ENCODE results near the gene HNMT. TPM values are rescaled to one million over a fixed set of nuclear protein-coding genes. Genes with fewer than 3 reads are reported as not detected.

Gene HNMT
- total and polyA plus RNA-seq, 2 of the 13 experiments (the other 11 are each of a cell fraction or from before 2014, with no cell fraction given), result 279 to 309 TPM

DNA sequence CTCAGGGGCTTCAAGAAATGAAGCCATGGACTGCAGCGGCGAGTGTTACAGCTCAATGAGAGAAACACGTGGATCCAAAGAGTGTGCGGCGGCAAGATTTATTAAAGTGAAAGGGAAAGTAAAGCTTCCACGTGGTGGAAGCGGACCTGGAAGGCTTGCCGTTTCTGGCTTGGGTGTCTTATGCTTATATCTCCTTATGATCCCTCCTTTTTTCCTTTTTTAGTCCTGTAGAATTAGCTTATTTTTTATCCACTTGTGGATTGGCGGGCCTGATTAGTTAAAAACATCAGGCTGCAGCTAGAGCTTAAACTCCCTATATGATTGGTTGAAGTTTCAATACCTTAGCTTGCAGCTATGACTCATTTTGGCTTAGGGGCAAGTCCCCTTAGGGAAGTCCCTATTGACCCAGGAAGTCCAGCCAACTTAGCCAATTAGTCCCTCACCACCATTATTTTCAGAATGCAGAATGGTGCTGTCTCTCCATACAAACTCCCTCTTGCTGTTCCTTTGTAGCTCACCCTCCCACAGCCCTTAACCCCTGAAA is 11.6 kb upstream of the HNMT start (continued):
- TF ChIP-seq, protein P1, sequence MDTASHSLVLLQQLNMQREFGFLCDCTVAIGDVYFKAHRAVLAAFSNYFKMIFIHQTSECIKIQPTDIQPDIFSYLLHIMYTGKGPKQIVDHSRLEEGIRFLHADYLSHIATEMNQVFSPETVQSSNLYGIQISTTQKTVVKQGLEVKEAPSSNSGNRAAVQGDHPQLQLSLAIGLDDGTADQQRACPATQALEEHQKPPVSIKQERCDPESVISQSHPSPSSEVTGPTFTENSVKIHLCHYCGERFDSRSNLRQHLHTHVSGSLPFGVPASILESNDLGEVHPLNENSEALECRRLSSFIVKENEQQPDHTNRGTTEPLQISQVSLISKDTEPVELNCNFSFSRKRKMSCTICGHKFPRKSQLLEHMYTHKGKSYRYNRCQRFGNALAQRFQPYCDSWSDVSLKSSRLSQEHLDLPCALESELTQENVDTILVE (CRISPR knock-in tag; IDR thresholded peaks at IDR 0.05), result no peak
- TF ChIP-seq SRSF1 (optimal IDR thresholded peaks at IDR 0.05; ENCODE audit: low read depth, low read length) (no peak), ZBTB38 (CRISPR knock-in tag; IDR thresholded peaks at IDR 0.05) (0 out of 2 replicates have a peak, but pooled peaks have one; percentile 38), POGZ (CRISPR knock-in tag; IDR thresholded peaks at IDR 0.05) (peak; percentile 80), MIXL1 (CRISPR knock-in tag; IDR thresholded peaks at IDR 0.05) (no peak), MBD4 (IDR thresholded peaks at IDR 0.05; ENCODE audit: borderline replicate concordance, low read length) (no peak), ZNF790 (CRISPR knock-in tag; IDR thresholded peaks at IDR 0.05; ENCODE audit: borderline replicate concordance) (no peak)
- TF ChIP-seq, protein P2, sequence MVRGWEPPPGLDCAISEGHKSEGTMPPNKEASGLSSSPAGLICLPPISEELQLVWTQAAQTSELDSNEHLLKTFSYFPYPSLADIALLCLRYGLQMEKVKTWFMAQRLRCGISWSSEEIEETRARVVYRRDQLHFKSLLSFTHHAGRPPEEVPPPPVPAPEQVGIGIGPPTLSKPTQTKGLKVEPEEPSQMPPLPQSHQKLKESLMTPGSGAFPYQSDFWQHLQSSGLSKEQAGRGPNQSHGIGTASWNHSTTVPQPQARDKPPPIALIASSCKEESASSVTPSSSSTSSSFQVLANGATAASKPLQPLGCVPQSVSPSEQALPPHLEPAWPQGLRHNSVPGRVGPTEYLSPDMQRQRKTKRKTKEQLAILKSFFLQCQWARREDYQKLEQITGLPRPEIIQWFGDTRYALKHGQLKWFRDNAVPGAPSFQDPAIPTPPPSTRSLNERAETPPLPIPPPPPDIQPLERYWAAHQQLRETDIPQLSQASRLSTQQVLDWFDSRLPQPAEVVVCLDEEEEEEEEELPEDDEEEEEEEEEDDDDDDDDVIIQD (CRISPR knock-in tag; IDR thresholded peaks at IDR 0.05; ENCODE audit: low read depth), result peak; percentile 67; the same call in 1 of the 2 replicates

DNA sequence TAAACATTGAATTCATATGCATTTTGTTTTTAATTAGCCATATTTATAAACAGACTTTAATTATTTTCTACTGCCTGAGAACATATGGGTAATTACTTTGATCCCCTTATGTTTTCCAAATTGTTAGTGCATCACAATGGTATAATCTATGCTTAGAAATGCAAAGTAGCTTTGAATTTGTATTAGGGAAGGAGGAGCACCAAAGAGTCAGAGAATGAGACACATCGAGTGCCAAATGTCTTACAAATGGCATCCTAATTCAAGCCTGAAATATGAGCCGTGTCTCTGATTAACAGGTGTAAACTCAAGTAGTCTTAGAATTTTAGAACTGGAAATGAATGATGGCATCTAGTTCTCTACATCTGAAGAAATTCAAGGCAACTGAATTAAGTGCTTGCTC is 8.7 kb upstream of the HNMT start:
- Histone ChIP-seq H3K9ac (ENCODE audit: insufficient read depth, low read depth, low read length) (no peak overlapping the region), H3K9me3 (ENCODE audit: low read length) (no peaks in the 10 kb centered on the region), H3K36me3 (replicated peaks in 1 of 2; ENCODE audit: control insufficient read depth in 1 of 2, insufficient read depth in 2 of 2, low read length in 2 of 2) (no peaks in the 10 kb centered on the region), H3K4me1 (ENCODE audit: insufficient read depth, low read length) (peaks cover 83% of the 10 kb centered on the region), H3K79me2 (ENCODE audit: insufficient read depth, low read length) (no peaks in the 10 kb centered on the region), H4K20me1 (ENCODE audit: insufficient read depth, low read length) (no peaks in the 10 kb centered on the region), H3K4me3 (replicated peaks in 1 of 3; ENCODE audit: insufficient read depth in 1 of 3, low read depth in 2 of 3, low read length in 3 of 3) (no peak overlapping the region), H3K27ac (ENCODE audit: extremely low read length, insufficient read depth, low read length) (no peak overlapping the region), H2AFZ (ENCODE audit: low read length) (no peak overlapping the region), H3K4me2 (ENCODE audit: low read depth, low read length) (no peak overlapping the region), H3K27me3 (ENCODE audit: control insufficient read depth in 1 of 2, insufficient read depth in 2 of 2, low read length in 2 of 2) (no peaks in the 10 kb centered on the region)
- intact Hi-C loops (cut with micrococcal nuclease; ENCODE audit: unreplicated experiment) (no loop called here), in situ Hi-C loops (cut with HindIII; ENCODE audit: extremely low pct_ligation_motif_present, low pct_unique_long_range_greater_than_20kb) (no loop called here)
- DNase-seq (ENCODE audit: low spot score), result no peak
- 99% methylated on average over 2 of the region's 2 CpGs for WGBS (ENCODE audit: low lambda C conversion rate)
- no peak for ATAC-seq
- CTCF ChIA-PET (ENCODE audit: low intra/inter-chr PET ratio, low total read pairs), result no interaction called here
- POLR2A ChIA-PET, result interaction anchor here (1.0 to 3.2 kb wide), 4 partner anchors 10 to 18 kb away, joined by 4 to 43 read pairs (median 6); partner anchors contain the start of gene HNMT
- TF ChIP-seq ARHGAP35 (CRISPR knock-in tag; IDR thresholded peaks at IDR 0.05; ENCODE audit: borderline replicate concordance), result no peak
- TF ChIP-seq ZNF709 (CRISPR knock-in tag; IDR thresholded peaks at IDR 0.05), result no peak
- TF ChIP-seq, protein P3, sequence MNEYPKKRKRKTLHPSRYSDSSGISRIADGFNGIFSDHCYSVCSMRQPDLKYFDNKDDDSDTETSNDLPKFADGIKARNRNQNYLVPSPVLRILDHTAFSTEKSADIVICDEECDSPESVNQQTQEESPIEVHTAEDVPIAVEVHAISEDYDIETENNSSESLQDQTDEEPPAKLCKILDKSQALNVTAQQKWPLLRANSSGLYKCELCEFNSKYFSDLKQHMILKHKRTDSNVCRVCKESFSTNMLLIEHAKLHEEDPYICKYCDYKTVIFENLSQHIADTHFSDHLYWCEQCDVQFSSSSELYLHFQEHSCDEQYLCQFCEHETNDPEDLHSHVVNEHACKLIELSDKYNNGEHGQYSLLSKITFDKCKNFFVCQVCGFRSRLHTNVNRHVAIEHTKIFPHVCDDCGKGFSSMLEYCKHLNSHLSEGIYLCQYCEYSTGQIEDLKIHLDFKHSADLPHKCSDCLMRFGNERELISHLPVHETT (CRISPR knock-in tag; conservative IDR thresholded peaks at IDR 0.05), result no peak
- TF ChIP-seq ZNF703 (CRISPR knock-in tag; IDR thresholded peaks at IDR 0.05; ENCODE audit: borderline replicate concordance), result no peak
- no peak for TF ChIP-seq ZNF230 (CRISPR knock-in tag; IDR thresholded peaks at IDR 0.05)
- TF ChIP-seq ZNF552 (CRISPR knock-in tag; IDR thresholded peaks at IDR 0.05; ENCODE audit: borderline replicate concordance), result no peak
- TF ChIP-seq TOE1 (CRISPR knock-in tag; IDR thresholded peaks at IDR 0.05), result no peak
- no peak for TF ChIP-seq ZSCAN25 (CRISPR knock-in tag; IDR thresholded peaks at IDR 0.05)
- no peak for TF ChIP-seq ZNF251 (CRISPR knock-in tag; IDR thresholded peaks at IDR 0.05)
- TF ChIP-seq ZNF256 (CRISPR knock-in tag; conservative IDR thresholded peaks at IDR 0.05), result no peak
- no peak for TF ChIP-seq ZNF776 (CRISPR knock-in tag; IDR thresholded peaks at IDR 0.05)
- no TSS peak for BruUV-seq (replicated peaks)
- no peak for FAIRE-seq

Measured in HepG2 (cell line).